HK-2 (cell line): ENCODE data around the gene GRSF1.
"Not testable (repeated sequence)": the region's sequence is repeated elsewhere in the genome, so short reads cannot be mapped to it uniquely, and the experiment has no call there.

ENCODE experiments used
- DNase-seq: peaks from one replicate; pipeline ENCODE4 v3.0.0-alpha.2; 2018; ENCODE audit not compliant: unreplicated experiment

The GRSF1 gene

DNA sequence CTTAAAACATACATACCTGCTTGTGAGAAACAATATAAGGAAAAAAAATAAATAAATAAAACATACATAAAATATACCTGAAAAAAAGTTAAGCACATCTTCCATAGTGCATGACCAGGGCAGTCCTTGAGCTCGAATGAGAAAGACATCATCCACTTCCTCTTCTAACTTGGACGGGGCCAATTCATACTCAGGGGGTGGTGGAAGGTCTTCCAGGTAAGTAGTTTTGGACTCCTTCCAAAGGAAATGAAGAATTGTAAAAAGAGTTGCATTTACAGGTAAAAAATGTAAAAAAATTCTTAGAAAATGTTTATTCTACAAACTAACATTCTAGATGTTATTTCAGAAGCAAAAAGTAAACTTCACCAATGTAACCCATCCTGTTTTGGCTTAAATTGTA, 3.6 kb downstream of the GRSF1 start:
- DNase-seq, result no peak

DNA sequence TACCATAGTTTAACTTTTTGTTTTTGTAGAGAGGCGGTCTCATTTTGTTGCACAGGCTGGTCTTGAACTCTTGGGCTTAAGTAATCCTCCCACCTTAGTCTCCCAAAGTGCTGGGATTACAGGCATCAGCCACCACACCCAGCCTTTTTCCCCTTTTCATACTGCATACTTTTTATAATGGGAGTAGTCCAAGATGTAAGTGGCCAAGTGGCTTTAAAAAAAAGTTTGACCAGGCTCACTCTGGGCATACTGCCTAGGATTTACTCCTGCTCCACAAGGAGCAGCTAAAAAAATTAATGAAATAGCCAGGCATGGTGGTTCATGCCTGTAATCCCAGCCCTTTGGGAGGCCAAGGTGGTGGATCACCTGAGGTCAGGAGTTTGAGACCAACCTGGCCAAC, 6.0 kb downstream of the GRSF1 start:
- no peak for DNase-seq

DNA sequence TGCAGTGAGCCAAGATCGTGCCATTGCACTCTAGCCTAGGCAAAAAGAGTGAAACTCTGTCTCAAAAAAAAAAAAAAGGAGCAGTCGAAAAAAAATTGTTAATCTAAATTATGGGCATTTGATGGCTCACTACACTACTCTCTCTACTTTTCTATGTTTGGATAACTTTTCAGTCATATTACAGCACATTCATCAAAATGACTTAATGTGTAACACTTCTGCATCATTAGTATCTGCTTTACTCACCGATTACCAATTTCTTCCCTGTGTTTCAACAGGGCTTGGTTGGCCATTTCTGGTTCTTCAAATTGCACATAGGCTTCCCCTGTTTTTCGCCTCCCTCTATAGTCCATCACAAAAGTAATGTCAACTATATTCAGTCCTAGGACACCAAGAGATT, 8.4 kb downstream of the GRSF1 start:
- DNase-seq, result no peak

DNA sequence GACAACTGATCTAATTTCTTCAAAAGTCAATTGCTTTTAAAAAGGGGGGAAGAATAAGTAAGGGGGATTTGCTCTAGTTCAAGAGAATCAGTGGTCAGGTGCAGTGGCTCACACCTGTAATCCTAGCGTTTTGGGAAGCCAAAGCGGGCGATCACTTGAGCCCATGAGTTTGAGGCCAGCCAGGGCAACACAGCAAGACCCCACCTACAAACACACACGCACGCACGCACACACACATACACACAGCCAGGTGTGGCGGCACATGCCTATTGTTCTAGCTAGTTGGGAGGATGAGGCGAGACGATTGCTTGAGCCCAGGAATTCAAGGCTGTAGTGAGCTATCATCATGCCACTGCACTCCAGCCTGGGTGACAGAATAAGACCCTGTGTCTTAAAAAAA, 9.6 kb downstream of the GRSF1 start:
- no peak for DNase-seq

DNA sequence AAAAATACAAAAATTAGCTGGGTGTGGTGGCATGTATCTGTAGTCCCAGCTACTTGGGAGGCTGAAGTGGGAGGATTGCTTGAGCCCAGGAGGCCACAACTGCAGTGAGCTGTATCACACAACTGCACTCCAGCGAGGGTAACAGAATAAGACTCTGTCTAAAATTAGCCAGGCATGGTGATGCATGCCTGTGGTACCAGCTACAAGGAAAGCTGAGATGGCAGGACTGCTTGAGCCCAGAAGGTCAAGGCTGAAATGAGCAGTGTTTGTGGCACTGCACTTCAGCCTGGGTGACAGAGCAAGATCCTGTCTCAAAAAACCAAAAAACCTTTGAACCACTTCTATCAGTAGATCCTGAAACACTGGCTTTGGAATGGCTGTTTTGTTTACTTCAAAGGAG, 10.2 kb downstream of the GRSF1 start:
- no peak for DNase-seq

DNA sequence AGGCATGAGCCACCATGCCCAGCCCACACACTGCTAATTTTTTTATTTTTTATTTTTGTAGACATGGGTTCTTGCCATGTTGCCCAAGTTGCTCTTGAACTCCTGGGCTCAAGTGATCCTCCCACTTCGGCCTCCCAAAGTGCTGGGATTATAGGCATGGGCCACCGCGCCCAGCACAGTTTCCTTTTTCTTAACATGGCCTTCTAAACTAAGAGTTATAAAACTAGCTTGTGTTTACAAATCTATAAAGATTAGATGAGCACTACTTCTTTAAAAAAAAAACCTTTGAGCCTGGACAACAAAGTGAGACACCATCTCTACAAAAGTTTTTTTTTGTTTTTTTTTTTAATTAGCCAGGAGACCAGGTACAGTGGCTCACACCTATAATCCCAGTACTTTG, 10.7 kb downstream of the GRSF1 start:
- no peak for DNase-seq

DNA sequence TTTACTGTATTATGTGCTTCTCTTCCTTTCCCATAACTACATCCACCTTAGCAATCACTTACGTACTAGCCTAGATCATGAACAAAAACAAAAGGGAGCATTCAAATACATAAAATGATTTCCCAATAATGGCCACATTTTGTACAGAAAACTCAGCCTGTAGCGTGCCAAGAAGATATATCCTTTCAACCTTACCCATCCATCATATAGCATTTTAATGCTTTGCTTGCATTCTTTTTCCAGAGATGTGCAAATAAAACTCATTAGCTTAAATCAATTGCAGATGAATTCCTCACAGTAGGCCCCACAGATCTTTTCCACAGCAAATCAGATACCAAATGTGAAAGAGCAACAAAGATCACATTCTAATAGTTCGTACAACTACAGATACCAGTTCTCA, 20.8 kb downstream of the GRSF1 start:
- no peak for DNase-seq

DNA sequence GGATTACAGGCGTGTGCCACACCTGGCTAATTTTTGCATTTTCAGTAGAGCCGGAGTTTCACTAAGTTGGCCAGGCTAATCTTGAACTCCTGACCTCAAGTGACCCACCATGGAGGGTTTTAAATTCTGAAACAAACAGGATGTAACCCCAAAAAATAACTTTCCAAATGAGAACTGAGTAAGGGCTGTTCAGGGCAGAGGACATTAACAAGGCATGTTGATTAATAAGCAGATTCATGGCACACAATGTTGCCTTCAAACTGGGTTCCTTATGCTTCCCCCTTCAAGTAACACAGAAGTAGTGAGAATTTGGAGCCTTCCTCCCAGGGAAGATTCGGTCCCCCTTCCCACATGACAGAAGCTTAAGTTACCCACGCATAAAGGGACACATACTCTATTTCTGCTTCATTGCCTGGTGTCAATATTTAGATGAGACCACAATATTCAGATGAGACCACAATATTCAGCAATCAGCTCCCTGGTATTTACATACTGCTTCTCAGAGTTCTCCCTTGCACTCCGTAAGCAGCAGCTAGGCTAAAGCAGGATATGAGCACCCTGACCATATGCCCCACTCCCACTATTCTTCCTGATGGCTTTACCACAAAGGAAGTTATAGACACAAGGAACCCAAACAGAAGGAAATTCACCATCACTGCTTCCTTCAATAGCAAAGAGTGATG, 21.4 kb downstream of the GRSF1 start:
- DNase-seq, result no peak

DNA sequence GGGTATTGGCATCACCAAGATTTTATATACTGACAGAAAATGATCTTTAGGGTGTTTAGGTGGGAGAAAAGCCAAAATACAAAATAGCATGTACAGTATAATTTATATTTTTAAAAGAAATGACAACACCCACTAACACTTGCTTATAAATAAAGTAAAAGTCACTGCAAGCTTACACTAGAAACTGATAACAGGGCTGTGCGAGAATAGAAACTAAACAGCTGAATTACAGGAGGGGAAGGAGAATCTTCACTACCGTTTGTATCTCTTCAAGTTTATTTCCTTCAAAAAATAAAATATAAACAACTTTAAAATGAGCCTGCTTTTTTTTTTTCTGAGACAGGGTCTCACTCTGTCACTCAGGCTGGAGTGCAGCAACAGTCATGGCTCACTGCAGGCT, 22.8 kb downstream of the GRSF1 start:
- DNase-seq, result no peak

DNA sequence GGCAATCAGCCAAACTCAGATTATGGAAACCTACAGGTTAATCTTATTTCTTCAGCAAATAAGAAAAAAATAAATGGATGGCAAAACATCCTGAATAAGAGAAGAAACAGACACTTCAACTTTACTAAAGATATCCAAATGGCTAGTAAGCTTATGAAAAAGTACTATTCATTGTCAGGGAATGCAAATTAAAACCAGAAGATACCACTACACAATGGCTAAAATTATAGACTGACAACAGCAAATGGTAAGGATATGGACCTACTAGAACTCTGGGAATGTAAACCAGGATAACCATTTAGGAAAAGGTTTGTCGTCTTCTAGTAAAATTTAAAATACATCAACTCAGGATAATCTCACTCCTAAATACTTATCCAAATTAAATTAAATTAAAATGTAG, 24.3 kb downstream of the GRSF1 start:
- no peak for DNase-seq

DNA sequence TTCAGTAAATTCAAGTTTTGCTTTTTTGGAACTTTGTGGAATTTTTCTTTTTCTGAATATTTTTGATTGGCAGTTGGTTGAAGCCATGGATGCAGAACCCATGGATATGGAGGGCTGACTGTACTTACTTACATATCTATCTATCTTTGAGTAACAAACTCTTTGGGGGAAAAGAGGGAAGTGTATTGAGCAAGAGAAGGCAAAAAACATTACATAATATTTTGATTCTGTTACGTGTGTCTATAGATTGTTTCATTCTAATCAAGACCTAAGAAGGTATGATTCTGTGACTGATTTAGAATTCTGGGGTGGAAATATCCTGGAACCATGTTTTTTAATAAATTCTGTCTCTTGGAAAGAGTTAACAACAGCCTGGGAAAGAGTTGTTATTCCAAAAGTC, 31.5 kb downstream of the GRSF1 start:
- no peak for DNase-seq

DNA sequence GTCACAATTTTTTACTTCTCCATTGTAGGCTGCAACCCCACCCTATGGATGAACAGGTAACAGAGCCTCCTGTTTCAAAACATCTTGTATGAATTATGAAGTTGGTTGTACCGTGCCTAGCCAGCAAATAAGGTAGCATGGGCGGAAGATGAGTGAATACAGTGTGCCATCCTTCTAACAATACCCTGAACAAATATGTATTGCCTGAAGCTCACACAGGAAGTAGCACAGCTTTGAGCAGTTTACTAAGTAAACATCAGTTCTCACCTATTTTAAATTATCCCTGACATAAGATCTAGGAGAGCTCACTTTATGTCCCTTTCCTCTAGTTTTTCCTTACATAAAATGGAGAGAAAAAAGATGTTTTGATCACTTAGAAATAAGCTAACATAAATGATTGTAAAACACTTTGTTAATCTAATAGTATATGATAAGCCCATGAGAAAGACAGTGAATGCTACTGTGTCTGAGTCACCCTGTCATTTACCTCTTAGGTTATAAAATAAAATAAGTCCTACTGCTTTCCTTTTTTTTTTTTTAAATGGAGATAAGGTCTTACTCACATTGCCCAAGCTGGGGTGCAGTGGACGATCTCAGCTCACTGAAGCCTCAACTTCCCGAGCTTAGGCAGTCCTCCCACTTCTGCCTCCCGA, 36.6 kb downstream of the GRSF1 start:
- no peak for DNase-seq

DNA sequence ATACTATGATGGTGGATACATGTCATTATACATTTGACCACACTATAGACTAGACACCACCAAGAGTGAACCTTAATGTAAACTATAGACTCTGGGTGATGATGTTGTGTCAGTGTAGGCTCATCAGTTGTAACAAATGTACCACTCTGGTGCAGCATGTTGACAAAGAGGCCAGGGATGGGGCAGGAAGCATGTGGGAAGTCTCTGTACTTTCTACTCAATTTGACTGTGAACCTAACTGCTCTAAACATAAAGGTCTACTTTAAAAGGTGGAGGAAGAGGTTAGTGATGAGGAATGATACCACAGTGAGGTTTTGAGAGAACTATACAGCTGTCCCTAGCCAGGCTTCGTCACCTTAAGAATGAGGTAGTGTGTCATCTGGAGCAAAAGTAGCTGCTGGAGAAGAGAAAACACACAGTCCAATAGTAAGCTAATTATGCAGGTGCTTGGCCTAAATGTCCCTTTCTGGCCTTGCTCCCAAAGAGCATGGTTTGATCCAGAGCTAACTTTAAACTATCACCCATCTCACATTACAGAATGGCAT, 38.4 kb downstream of the GRSF1 start:
- no peak for DNase-seq

DNA sequence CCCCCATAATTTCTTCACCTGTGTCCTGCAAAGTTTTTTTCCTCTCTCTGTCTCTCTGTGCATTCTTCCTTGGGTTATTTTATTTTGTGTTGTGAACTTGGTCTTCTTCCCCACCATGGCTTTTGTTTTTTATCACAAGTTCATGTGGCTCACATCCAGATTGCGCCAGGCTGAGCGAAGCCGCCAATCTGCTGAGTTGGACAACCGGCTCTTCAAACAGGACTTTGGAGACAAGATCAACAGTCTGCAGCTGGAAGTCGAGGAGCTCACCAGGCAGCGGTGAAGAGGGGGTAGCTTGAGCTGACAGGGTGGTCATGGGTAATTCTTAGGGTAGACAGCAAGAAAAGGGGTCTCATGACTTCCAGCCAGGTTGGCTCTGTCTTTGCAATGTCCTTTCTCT, 46.1 kb downstream of the GRSF1 start:
- DNase-seq, result no peak

DNA sequence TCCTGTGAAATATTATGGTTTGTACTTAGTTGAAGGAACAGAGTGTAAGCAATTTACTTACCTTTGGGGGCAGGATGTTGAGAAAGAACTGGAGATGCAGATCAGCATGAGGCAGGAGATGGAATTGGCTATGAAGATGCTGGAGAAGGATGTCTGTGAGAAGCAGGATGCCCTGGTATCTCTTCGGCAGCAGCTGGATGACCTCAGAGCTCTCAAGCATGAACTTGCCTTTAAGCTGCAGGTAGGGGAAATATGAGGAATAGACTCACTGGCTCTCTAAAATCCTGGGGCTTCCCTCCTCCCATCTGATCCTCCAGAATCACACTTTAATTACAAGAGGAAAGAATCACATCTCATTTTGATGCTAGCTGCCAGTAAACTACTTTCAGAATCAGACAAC, 51.0 kb downstream of the GRSF1 start:
- DNase-seq, result no peak

DNA sequence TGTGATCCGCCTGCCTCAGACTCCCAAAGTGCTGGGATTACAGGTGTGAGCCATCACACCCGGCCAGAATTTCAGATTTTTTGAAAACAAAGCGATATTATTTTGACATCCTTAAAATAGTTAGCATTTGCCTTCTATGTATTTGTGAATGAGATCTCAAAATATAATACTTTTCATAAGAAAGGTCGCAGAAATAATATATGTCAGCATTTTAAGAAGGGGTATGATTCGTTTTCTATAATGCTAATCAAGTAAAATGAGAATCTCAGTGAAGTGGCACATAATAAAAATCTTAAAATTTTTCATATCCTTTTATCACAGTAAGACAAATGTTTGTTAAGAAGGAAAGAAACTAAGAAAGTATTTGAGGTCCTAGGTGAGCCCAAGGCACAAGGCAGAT, 52.2 kb downstream of the GRSF1 start:
- DNase-seq, result no peak

DNA sequence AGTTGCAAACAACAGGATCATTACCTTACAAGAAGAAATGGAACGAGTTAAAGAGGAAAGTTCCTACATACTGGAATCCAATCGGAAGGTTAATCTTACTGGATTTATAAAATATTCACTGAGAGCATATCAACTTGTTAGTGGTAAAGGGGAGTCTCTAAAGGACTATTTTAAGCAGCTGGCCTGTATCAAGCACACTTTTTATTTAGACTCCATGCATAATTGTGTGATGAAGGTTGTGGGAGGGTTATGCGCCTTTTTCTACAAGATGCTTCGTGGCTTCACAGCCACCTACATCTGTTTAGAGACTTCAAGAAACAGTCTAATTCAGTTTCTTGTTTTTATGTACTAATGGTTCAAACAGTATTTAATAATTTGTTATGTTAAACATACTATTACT, 56.6 kb downstream of the GRSF1 start:
- DNase-seq, result no peak

DNA sequence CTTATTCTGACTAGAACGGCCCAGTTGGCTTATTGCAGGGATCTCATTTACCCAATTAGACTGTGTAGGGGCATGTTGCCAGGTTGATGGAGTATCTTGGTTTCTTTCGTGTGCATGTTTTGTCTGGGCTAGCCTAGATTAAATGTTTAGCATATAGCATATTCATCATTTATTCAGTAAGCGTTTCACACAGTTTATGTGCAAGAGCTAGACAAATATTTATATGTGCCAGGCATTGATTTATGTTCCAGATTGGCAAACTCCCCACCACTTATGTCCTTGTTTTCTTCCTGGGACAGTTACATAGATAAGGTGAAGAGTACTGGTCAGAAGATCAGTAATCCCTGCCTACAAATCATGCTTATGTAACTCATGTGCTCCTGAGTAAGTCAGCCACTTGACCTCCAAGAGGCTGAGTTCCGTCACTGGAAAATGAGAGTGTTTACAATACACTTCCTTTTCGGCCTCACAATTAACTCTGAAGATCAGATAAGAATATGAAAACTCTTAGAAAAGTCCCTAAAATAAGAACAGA, 60.7 kb downstream of the GRSF1 start:
- no peak for DNase-seq

DNA sequence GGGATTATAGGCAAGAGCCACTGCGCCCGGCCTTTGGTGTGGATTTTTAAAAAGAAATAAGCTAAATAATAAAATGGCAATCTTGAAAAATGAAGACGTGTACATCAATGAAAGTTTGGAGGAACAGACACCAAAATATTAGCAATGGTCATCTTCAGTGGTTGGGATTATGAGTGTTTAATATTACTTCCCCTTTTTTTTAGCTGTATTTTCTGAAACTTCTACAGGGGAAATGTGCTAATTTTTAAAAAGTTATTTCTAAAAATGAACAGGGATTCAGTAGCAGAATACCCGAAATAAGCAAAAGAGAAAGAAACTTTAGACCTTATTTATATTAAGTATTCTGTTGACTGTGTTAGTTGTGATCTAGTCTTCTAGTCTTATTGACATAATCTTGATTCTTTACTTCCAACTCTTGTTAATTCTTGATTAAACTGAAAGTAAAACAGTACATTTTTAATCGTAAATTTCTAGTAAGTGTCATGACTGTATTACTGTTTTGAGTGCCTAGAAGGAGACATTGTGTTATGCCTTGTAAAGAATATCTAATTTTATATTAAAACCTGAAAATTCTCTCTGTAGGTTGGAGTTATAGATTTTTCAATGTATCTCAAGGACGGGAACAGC, 66.6 kb downstream of the GRSF1 start:
- DNase-seq, result no peak

DNA sequence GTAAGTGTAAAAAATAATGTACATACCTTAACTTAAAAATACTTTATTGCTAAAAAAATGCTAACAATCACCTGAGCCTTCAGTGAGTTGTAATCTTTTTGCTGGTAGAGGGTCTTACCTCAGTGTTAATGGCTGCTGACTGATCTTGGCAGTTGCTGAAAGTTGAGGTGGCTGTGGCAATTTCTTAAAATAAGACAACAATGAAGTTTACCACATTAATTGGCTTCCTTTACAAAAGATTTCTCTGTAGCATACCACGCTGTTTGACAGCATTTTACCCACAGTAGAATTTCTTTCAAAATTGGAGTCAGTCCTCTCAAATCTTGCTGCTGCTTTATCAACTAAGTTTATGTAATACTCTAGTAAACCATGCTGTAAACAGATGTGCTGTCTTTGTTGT, 70.3 kb downstream of the GRSF1 start:
- not testable (repeated sequence) for DNase-seq

DNA sequence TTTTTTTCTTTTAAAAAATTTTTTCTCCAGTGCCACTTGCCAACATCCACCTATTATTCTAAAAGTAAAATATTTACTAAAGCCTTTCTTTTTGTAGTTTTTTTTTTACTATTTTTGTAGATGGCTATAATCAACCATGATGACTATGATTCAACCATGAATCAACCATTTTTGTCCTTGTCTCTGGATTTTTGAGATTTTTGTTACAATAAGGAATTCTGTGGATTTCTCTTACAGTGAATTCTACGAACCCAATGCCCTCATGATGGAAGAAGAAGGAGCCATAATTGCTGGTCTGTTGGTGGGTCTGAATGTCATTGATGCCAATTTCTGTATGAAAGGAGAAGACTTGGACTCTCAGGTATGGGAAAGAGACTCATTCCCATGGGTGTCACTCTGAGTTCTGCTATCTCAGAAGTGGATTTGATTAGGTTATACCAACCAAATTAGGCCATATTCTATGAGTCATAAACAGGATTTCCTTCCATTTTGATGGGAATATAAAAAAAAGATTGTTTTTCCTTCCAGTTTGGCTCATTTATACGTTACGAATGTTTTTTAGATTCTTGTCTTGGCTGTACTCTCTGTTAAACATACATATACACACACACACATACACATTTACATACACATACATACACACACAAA, 71.3 kb downstream of the GRSF1 start:
- DNase-seq, result no peak
